Inferior parietal cortex (tissue), 1 donor: ENCODE data around the gene TET2.

ENCODE experiments used
- DNase-seq: peaks from one replicate; pipeline ENCODE4 v3.0.0-alpha.2; 2016; ENCODE audit errors: extremely low spot score

Gene TET2

GRCh38 chr4:105234582-105234981 is 87.9 kb downstream of the TET2 start:
- no peak for DNase-seq

GRCh38 chr4:105236202-105236915 is 89.7 kb downstream of the TET2 start:
- no peak for DNase-seq

- DNase-seq, result no peak
These were observed 90.2 kb downstream of the TET2 start for GRCh38 chr4:105236916-105237311.

GRCh38 chr4:105240037-105240436 is 93.4 kb downstream of the TET2 start:
- no peak for DNase-seq

- peak; percentile 73 for DNase-seq
These were observed 94.8 kb downstream of the TET2 start for GRCh38 chr4:105241451-105241850.

- no peak for DNase-seq
These were observed 96.8 kb downstream of the TET2 start for GRCh38 chr4:105243446-105243845.

- peak; percentile 48 for DNase-seq
These were observed 100.0 kb downstream of the TET2 start for GRCh38 chr4:105246712-105247111.

GRCh38 chr4:105248613-105249012 is 101.9 kb downstream of the TET2 start:
- no peak for DNase-seq

- no peak for DNase-seq
These were observed 111.3 kb downstream of the TET2 start for GRCh38 chr4:105257817-105258495.

- no peak for DNase-seq
These were observed 119.0 kb downstream of the TET2 start for GRCh38 chr4:105265689-105266088.

- DNase-seq, result no peak
These were observed 120.6 kb downstream of the TET2 start for GRCh38 chr4:105267280-105267679.

GRCh38 chr4:105272002-105272401 is 125.3 kb downstream of the TET2 start:
- DNase-seq, result peak; percentile 40

- DNase-seq, result no peak
These were observed 126.6 kb downstream of the TET2 start for GRCh38 chr4:105273230-105273629.

- DNase-seq, result no peak
These were observed 127.4 kb downstream of the TET2 start for GRCh38 chr4:105274090-105274489.

- no peak for DNase-seq
These were observed 127.8 kb downstream of the TET2 start for GRCh38 chr4:105274504-105274903.

GRCh38 chr4:105276361-105277104 is 129.9 kb downstream of the TET2 start:
- DNase-seq, result no peak

GRCh38 chr4:105277702-105278101 is 131.0 kb downstream of the TET2 start:
- DNase-seq, result peak; percentile 17

GRCh38 chr4:105279314-105279713 is 132.6 kb downstream of the TET2 start:
- no peak for DNase-seq

GRCh38 chr4:105280338-105281123 is 133.9 kb downstream of the TET2 start:
- no peak for DNase-seq

GRCh38 chr4:105281124-105281415 is 134.4 kb downstream of the TET2 start:
- no peak for DNase-seq

GRCh38 chr4:105282489-105282888 is 135.8 kb downstream of the TET2 start:
- no peak for DNase-seq

GRCh38 chr4:105283501-105283900 is 136.8 kb downstream of the TET2 start:
- no peak for DNase-seq
